ENCODE measurements around the gene ARHGAP28. TPM values are rescaled to one million over a fixed set of nuclear protein-coding genes. Genes with fewer than 3 reads are reported as not detected.
"Not testable (repeated sequence)": the region's sequence is repeated elsewhere in the genome, so short reads cannot be mapped to it uniquely, and the experiment has no call there.

Gene ARHGAP28
- total RNA-seq, 3 donors from 2014 or later (not counting 1 experiment from before 2014, with no cell fraction given): not detected

DNA sequence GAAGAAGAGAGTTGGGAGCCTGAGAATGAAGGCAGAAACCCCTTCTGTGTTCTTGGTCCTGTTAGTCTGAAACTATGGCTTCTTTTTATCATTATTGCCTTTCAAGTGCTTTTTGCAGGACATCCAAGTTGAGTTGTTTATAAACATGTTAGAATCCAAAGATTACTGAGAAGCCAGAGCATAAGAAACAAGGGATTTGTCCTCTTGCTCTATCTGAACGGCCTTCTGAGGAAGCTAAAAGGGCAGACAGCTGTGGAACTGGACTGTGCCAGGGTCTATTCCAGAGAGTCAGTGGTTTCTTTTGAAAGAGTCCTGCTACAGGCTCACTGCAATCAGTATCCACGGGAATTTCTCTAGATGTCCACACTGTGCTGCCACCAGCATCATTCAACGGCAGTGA lies 86.6 kb downstream of the ARHGAP28 start:
- Histone ChIP-seq H3K4me3 (ENCODE audit: low read length) (no peak overlapping the region), H3K27me3 (ENCODE audit: control insufficient read depth, insufficient read depth, low read length) (no peaks in the 10 kb centered on the region), H3K36me3 (ENCODE audit: control insufficient read depth, insufficient read depth, low read length) (no peaks in the 10 kb centered on the region), H3K27ac (ENCODE audit: low read length) (no peak overlapping the region), H3K4me1 (ENCODE audit: control insufficient read depth, insufficient read depth, low read length) (no peaks in the 10 kb centered on the region), H3K9me3 (ENCODE audit: control insufficient read depth, insufficient read depth, low read length) (no peaks in the 10 kb centered on the region)
- Mint-ChIP-seq H3K27ac (no peak overlapping the region), H3K4me1 (no peaks in the 10 kb centered on the region), H3K27me3 (ENCODE audit: low read depth in 2 of 2) (no peaks in the 10 kb centered on the region), H3K4me3 (no peak overlapping the region), H3K9me3 (peaks cover 3 to 9% of the 10 kb centered on the region in 2 donors), H3K36me3 (no peaks in the 10 kb centered on the region)
- intact Hi-C loops (cut with micrococcal nuclease): no loop called here
- no peak for DNase-seq
- TF ChIP-seq, protein P1, sequence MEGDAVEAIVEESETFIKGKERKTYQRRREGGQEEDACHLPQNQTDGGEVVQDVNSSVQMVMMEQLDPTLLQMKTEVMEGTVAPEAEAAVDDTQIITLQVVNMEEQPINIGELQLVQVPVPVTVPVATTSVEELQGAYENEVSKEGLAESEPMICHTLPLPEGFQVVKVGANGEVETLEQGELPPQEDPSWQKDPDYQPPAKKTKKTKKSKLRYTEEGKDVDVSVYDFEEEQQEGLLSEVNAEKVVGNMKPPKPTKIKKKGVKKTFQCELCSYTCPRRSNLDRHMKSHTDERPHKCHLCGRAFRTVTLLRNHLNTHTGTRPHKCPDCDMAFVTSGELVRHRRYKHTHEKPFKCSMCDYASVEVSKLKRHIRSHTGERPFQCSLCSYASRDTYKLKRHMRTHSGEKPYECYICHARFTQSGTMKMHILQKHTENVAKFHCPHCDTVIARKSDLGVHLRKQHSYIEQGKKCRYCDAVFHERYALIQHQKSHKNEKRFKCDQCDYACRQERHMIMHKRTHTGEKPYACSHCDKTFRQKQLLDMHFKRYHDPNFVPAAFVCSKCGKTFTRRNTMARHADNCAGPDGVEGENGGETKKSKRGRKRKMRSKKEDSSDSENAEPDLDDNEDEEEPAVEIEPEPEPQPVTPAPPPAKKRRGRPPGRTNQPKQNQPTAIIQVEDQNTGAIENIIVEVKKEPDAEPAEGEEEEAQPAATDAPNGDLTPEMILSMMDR (IDR thresholded peaks at IDR 0.05): no peak
- 85% methylated on average over 3 of the region's 3 CpGs for WGBS (ENCODE audit: insufficient coverage)
- no peak for ATAC-seq

DNA sequence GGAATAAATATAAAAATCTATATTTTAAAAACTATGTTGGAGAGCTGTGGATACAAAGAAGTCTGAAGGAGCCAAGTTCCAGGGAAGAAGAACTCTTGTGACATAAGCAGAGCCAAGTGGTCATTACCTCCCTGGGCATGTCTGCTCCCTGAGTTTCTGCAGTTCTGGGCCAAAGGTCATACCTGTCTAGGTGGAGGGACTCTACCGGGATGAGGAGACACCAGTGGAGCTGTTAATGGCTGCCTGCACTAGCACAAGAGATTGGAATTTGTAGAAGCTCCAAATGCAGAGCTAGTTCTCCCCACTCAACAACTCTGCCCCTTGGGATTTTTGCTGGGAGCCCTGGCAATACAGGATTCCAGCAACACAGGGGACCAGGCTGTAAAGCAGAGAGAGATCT lies 89.8 kb downstream of the ARHGAP28 start:
- no peak overlapping the region for H3K27ac Mint-ChIP-seq
- no peaks in the 10 kb centered on the region for H3K36me3 Mint-ChIP-seq
- Histone ChIP-seq H3K36me3 (ENCODE audit: control insufficient read depth, insufficient read depth, low read length) (no peaks in the 10 kb centered on the region), H3K4me3 (ENCODE audit: low read length) (no peak overlapping the region), H3K27me3 (ENCODE audit: control insufficient read depth, insufficient read depth, low read length) (no peaks in the 10 kb centered on the region), H3K27ac (ENCODE audit: low read length) (no peak overlapping the region), H3K4me1 (ENCODE audit: control insufficient read depth, insufficient read depth, low read length) (no peaks in the 10 kb centered on the region), H3K9me3 (ENCODE audit: control insufficient read depth, insufficient read depth, low read length) (no peaks in the 10 kb centered on the region)
- 86% methylated on average over 1 of the region's 1 CpG for WGBS (ENCODE audit: insufficient coverage)
- peaks cover 3 to 11% of the 10 kb centered on the region in 2 donors for H3K9me3 Mint-ChIP-seq
- TF ChIP-seq, protein P1 (IDR thresholded peaks at IDR 0.05): no peak
- H3K27me3 Mint-ChIP-seq (ENCODE audit: low read depth in 2 of 2): no peaks in the 10 kb centered on the region
- H3K4me3 Mint-ChIP-seq: no peak overlapping the region
- ATAC-seq: no peak
- intact Hi-C loops (cut with micrococcal nuclease): no loop called here
- no peak for DNase-seq
- no peaks in the 10 kb centered on the region for H3K4me1 Mint-ChIP-seq

DNA sequence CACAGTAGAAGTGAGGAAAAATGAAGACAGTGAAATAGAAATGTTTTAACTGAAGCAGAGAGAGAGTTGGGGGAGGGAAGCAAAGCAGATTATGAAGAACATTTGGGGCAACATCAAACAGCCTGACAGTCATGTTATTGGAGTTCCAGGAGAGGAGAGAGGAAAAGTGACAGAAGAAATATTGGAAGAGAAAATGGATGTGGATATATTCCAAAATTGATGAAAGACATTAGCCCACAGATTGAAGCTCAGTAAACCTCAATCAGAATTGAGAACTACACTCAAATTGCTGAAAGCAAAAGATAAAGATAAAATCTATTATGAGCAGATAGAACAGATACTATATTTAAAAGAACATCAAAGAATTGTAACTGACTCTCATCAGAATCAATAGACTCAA lies 90.8 kb downstream of the ARHGAP28 start:
- H3K27ac ChIP-seq (ENCODE audit: low read length): no peak overlapping the region
- no peak overlapping the region for H3K27ac Mint-ChIP-seq
- H3K9me3 Mint-ChIP-seq: peaks cover 3 to 10% of the 10 kb centered on the region in 2 donors
- TF ChIP-seq, protein P1 (IDR thresholded peaks at IDR 0.05): no peak
- ATAC-seq (no peak), DNase-seq (no peak)
- intact Hi-C loops (cut with micrococcal nuclease): no loop called here
- no peaks in the 10 kb centered on the region for H3K36me3 ChIP-seq (ENCODE audit: control insufficient read depth, insufficient read depth, low read length)
- H3K27me3 ChIP-seq (ENCODE audit: control insufficient read depth, insufficient read depth, low read length): no peaks in the 10 kb centered on the region
- H3K4me1 ChIP-seq (ENCODE audit: control insufficient read depth, insufficient read depth, low read length): no peaks in the 10 kb centered on the region
- no peaks in the 10 kb centered on the region for H3K36me3 Mint-ChIP-seq
- H3K9me3 ChIP-seq (ENCODE audit: control insufficient read depth, insufficient read depth, low read length): no peaks in the 10 kb centered on the region
- H3K4me1 Mint-ChIP-seq: no peaks in the 10 kb centered on the region
- H3K4me3 Mint-ChIP-seq: no peak overlapping the region
- H3K27me3 Mint-ChIP-seq (ENCODE audit: low read depth in 2 of 2): no peaks in the 10 kb centered on the region
- no peak overlapping the region for H3K4me3 ChIP-seq (ENCODE audit: low read length)

DNA sequence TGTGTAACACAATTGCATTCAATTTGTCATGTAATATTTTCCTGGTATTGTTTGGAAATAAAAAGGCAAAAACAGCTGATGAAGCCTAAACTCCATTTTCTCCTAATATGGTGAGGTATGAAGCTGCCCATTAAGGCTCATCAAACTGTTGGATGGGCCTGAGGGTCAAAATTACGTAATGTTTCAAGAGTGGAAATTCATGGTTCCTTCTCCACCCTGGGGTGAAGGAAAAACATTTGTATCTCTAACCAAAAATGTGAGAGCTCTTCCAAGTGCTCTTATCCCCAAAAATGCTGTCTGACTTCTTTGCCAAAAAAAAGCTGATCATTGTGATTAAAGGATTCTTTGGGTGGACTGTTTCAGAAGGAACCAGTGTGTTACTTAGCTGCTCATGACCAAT lies 91.8 kb downstream of the ARHGAP28 start:
- H3K9me3 ChIP-seq (ENCODE audit: control insufficient read depth, insufficient read depth, low read length): no peaks in the 10 kb centered on the region
- H3K27me3 ChIP-seq (ENCODE audit: control insufficient read depth, insufficient read depth, low read length): no peaks in the 10 kb centered on the region
- Mint-ChIP-seq H3K4me3 (no peak overlapping the region), H3K4me1 (no peaks in the 10 kb centered on the region), H3K36me3 (no peaks in the 10 kb centered on the region), H3K9me3 (peaks cover 7 to 10% of the 10 kb centered on the region in 2 donors), H3K27ac (no peak overlapping the region), H3K27me3 (ENCODE audit: low read depth in 2 of 2) (no peaks in the 10 kb centered on the region)
- ATAC-seq (no peak), DNase-seq (no peak)
- 100% methylated on average over 1 of the region's 1 CpG for WGBS (ENCODE audit: insufficient coverage)
- intact Hi-C loops (cut with micrococcal nuclease): no loop called here
- TF ChIP-seq, protein P1 (IDR thresholded peaks at IDR 0.05): no peak
- H3K27ac ChIP-seq (ENCODE audit: low read length): no peak overlapping the region
- H3K4me3 ChIP-seq (ENCODE audit: low read length): no peak overlapping the region
- no peaks in the 10 kb centered on the region for H3K36me3 ChIP-seq (ENCODE audit: control insufficient read depth, insufficient read depth, low read length)
- no peaks in the 10 kb centered on the region for H3K4me1 ChIP-seq (ENCODE audit: control insufficient read depth, insufficient read depth, low read length)

DNA sequence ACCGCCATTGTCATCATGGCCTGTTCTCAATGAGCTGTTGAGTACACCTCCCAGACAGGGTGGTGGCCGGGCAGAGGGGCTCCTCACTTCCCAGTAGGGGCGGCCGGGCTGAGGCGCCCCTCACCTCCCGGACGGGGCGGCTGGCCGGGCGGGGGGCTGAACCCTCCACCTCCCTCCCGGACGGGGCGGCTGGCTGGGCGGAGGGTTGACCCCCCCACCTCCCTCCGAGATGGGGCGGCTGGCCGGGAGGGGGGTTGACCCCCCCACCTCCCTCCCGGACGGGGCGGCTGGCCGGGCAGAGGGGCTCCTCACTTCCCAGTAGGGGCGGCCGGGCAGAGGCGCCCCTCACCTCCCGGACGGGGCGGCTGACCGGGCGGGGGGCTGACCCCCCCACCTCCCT lies 97.6 kb downstream of the ARHGAP28 start:
- H3K27me3 ChIP-seq (ENCODE audit: control insufficient read depth, insufficient read depth, low read length); H3K9me3 Mint-ChIP-seq; H3K27ac Mint-ChIP-seq; H3K4me3 Mint-ChIP-seq; H3K36me3 Mint-ChIP-seq; intact Hi-C loops (cut with micrococcal nuclease); H3K4me1 Mint-ChIP-seq; H3K9me3 ChIP-seq (ENCODE audit: control insufficient read depth, insufficient read depth, low read length); DNase-seq; H3K4me1 ChIP-seq (ENCODE audit: control insufficient read depth, insufficient read depth, low read length); H3K27ac ChIP-seq (ENCODE audit: low read length); H3K27me3 Mint-ChIP-seq (ENCODE audit: low read depth in 2 of 2); H3K36me3 ChIP-seq (ENCODE audit: control insufficient read depth, insufficient read depth, low read length); H3K4me3 ChIP-seq (ENCODE audit: low read length); ATAC-seq: not testable (repeated sequence)
- 97% methylated on average over 19 of the region's 29 CpGs for WGBS (ENCODE audit: insufficient coverage)

DNA sequence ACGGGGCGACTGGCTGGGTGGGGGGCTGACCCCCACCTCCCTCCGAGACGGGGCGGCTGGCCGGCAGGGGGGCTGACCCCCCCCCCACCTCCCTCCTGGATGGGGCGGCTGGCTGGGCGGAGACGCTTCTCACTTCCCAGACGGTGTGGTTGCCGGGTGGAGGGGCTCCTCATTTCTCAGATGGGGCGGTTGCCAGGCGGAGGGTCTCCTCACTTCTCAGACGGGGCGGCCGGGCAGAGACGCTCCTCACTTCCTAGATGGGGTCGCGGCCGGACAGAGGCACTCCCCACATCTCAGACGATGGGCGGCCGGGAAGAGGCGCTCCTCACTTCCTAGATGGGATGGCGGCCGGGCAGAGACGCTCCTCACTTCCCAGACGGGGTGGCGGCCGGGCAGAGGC lies 98.0 kb downstream of the ARHGAP28 start:
- 97% methylated on average over 17 of the region's 30 CpGs for WGBS (ENCODE audit: insufficient coverage)
- H3K27ac ChIP-seq (ENCODE audit: low read length); H3K4me3 ChIP-seq (ENCODE audit: low read length); H3K9me3 Mint-ChIP-seq; H3K4me3 Mint-ChIP-seq; H3K9me3 ChIP-seq (ENCODE audit: control insufficient read depth, insufficient read depth, low read length); ATAC-seq; H3K27me3 ChIP-seq (ENCODE audit: control insufficient read depth, insufficient read depth, low read length); DNase-seq; H3K27ac Mint-ChIP-seq; H3K4me1 ChIP-seq (ENCODE audit: control insufficient read depth, insufficient read depth, low read length); H3K36me3 Mint-ChIP-seq; H3K36me3 ChIP-seq (ENCODE audit: control insufficient read depth, insufficient read depth, low read length); H3K27me3 Mint-ChIP-seq (ENCODE audit: low read depth in 2 of 2); intact Hi-C loops (cut with micrococcal nuclease); H3K4me1 Mint-ChIP-seq: not testable (repeated sequence)

Data from natural killer cell (primary cell).